MCF 10A (cell line): ENCODE measurements around the gene MGAT1. TPM values are rescaled to one million over a fixed set of nuclear protein-coding genes. Genes with fewer than 3 reads are reported as not detected.

ENCODE experiments used
- BruUV-seq: library from RNA; stranded (reverse); fragments of 400-500 nt; replicated peaks from 2 replicates; lab custom pipeline; 2021; lab: Mats Ljungman, UMichigan
- CTCF ChIA-PET: fragments of 300-600 bp; sonication (Branson Sonifier 250); formaldehyde crosslinking; extraction: SDS; loops from one replicate; lab custom pipeline; 2021; ENCODE audit warnings: antibody characterized with exemption, inconsistent platforms; lab: Yijun Ruan, JAX
- POLR2A ChIA-PET: fragments of 300-600, 350-650 bp; sonication (Branson Sonifier 250); formaldehyde crosslinking; extraction: SDS; loops from one replicate; lab custom pipeline; 2020; ENCODE audit warnings: antibody characterized with exemption, inconsistent platforms; lab: Yijun Ruan, JAX
- DNase-seq: peaks from one replicate; pipeline ENCODE4 v3.0.0-alpha.2; 2018; ENCODE audit not compliant: unreplicated experiment
- H3K27ac Mint-ChIP-seq: one replicate; pipeline ENCODE4 v1.8.0; 2022; ENCODE audit warnings: mild to moderate bottlenecking, low read depth, mixed read lengths; ENCODE audit not compliant: unreplicated experiment
- H3K27me3 Mint-ChIP-seq: one replicate; pipeline ENCODE4 v1.8.0; 2022; ENCODE audit warnings: mixed read lengths; ENCODE audit not compliant: insufficient read depth, unreplicated experiment
- H3K36me3 Mint-ChIP-seq: one replicate; pipeline ENCODE4 v1.8.0; 2022; ENCODE audit warnings: mild to moderate bottlenecking, moderate library complexity, mixed read lengths; ENCODE audit not compliant: insufficient read depth, unreplicated experiment
- H3K4me1 Mint-ChIP-seq: one replicate; pipeline ENCODE4 v1.8.0; 2022; ENCODE audit warnings: mixed read lengths; ENCODE audit not compliant: insufficient read depth, unreplicated experiment
- H3K4me3 Mint-ChIP-seq: one replicate; pipeline ENCODE4 v1.8.0; 2022; ENCODE audit warnings: mild to moderate bottlenecking, moderate library complexity, mixed read lengths; ENCODE audit not compliant: unreplicated experiment
- H3K9me3 Mint-ChIP-seq: one replicate; pipeline ENCODE4 v1.8.0; 2022; ENCODE audit warnings: mixed read lengths; ENCODE audit not compliant: unreplicated experiment
- CTCF ChIP-seq: fragments of 200-600 bp; IDR thresholded peaks from one replicate; pipeline ENCODE4 v1.8.0; 2022; ENCODE audit warnings: antibody characterized with exemption, mild to moderate bottlenecking; ENCODE audit not compliant: unreplicated experiment
- intact Hi-C: fragments of 100-400 bp; cut with micrococcal nuclease; formaldehyde crosslinking; loops from 2 replicates; pipeline ENCODE4 v1.14.1; 2022
- total RNA-seq: library from RNA; stranded (reverse); gene quantifications from 2 replicates; pipeline ENCODE4 v1.2.3, GENCODE V29; 2022

The MGAT1 gene
- total RNA-seq, 1 experiment from 2014 or later, result 135 TPM

GRCh38 chr5:180779985-180780610 lies 22.5 kb downstream of the MGAT1 start:
- ChIA-PET POLR2A (interaction anchor here (0.7 to 1.0 kb wide), 3 partner anchors 14 to 418 kb away, joined by 3 read pairs; no protein-coding TSS in a partner anchor), CTCF (interaction anchor here (0.5 to 1.5 kb wide), 6 partner anchors 12 to 476 kb away, joined by 3 to 5 read pairs (median 3); no protein-coding TSS in a partner anchor)
- Mint-ChIP-seq H3K36me3 (no peaks in the 10 kb centered on the region), H3K27ac (no peak overlapping the region), H3K27me3 (no peaks in the 10 kb centered on the region), H3K4me1 (no peaks in the 10 kb centered on the region), H3K9me3 (no peaks in the 10 kb centered on the region), H3K4me3 (no peak overlapping the region)
- no peak for DNase-seq
- TF ChIP-seq CTCF, result no peak
- intact Hi-C loops, result no loop called here
- BruUV-seq, result no TSS peak

GRCh38 chr5:180777475-180777874 lies 25.1 kb downstream of the MGAT1 start:
- POLR2A ChIA-PET, result interaction anchor here (1.6 kb wide), 1 partner anchor 33 kb away, joined by 3 read pairs; no protein-coding TSS in a partner anchor
- Mint-ChIP-seq H3K4me1 (no peaks in the 10 kb centered on the region), H3K9me3 (peaks cover 6% of the 10 kb centered on the region), H3K4me3 (no peak overlapping the region), H3K27ac (no peak overlapping the region), H3K36me3 (no peaks in the 10 kb centered on the region), H3K27me3 (no peaks in the 10 kb centered on the region)
- intact Hi-C loops, result no loop called here
- DNase-seq, result no peak
- CTCF ChIA-PET, result no interaction called here
- no TSS peak for BruUV-seq
- no peak for TF ChIP-seq CTCF

GRCh38 chr5:180776376-180776775 lies 26.2 kb downstream of the MGAT1 start:
- Mint-ChIP-seq H3K36me3 (no peaks in the 10 kb centered on the region), H3K4me3 (no peak overlapping the region), H3K27ac (no peak overlapping the region), H3K4me1 (no peaks in the 10 kb centered on the region), H3K27me3 (no peaks in the 10 kb centered on the region), H3K9me3 (peaks cover 10% of the 10 kb centered on the region)
- POLR2A ChIA-PET, result interaction anchor here (0.7 kb wide), 1 partner anchor 33 kb away, joined by 4 read pairs; no protein-coding TSS in a partner anchor
- BruUV-seq, result no TSS peak
- no peak for TF ChIP-seq CTCF
- DNase-seq, result no peak
- intact Hi-C loops, result no loop called here
- CTCF ChIA-PET, result interaction anchor here (0.7 kb wide), 1 partner anchor 8 kb away, joined by 3 read pairs; no protein-coding TSS in a partner anchor

- intact Hi-C loops, result no loop called here
- Mint-ChIP-seq H3K4me3 (no peak overlapping the region), H3K4me1 (no peaks in the 10 kb centered on the region), H3K36me3 (no peaks in the 10 kb centered on the region), H3K9me3 (peaks cover 10% of the 10 kb centered on the region), H3K27me3 (no peaks in the 10 kb centered on the region), H3K27ac (no peak overlapping the region)
- no peak for TF ChIP-seq CTCF
- no TSS peak for BruUV-seq
- DNase-seq, result no peak
- ChIA-PET POLR2A (interaction anchor here (0.7 kb wide), 1 partner anchor 34 kb away, joined by 4 read pairs; no protein-coding TSS in a partner anchor), CTCF (interaction anchor here (0.7 kb wide), 1 partner anchor 9 kb away, joined by 3 read pairs; no protein-coding TSS in a partner anchor)
Measured at GRCh38 chr5:180775624-180776023, 27.0 kb downstream of the MGAT1 start.
